ENCODE measurements around the gene ARMC6.
A peak's percentile ranks its signal among the peaks of the same experiment; 100 is the strongest.

GRCh38 chr19:19059018-19059836 is 25.8 kb downstream of the ARMC6 start:
- no peak for TF ChIP-seq ZNF558 (CRISPR knock-in tag; IDR thresholded peaks at IDR 0.05; ENCODE audit: borderline replicate concordance)
- TF ChIP-seq IKZF5 (CRISPR knock-in tag; IDR thresholded peaks at IDR 0.05), result no peak
- no peak for TF ChIP-seq ZSCAN5A (CRISPR knock-in tag; IDR thresholded peaks at IDR 0.05; ENCODE audit: borderline replicate concordance)
- 0 out of 2 replicates have a peak, but pooled peaks have one; percentile 35 for TF ChIP-seq ZFP91 (CRISPR knock-in tag; IDR thresholded peaks at IDR 0.05; ENCODE audit: borderline replicate concordance)
- TF ChIP-seq POLR2AphosphoS5 (IDR thresholded peaks at IDR 0.05; ENCODE audit: low read depth, low read length), result no peak
- TF ChIP-seq ZNF326 (CRISPR knock-in tag; IDR thresholded peaks at IDR 0.05; ENCODE audit: borderline replicate concordance), result no peak
- no peak for TF ChIP-seq SMYD3 (CRISPR knock-in tag; IDR thresholded peaks at IDR 0.05)
- no peak for TF ChIP-seq ATF2 (CRISPR knock-in tag; IDR thresholded peaks at IDR 0.05)

All from HepG2 (cell line).